H1 (cell line): ENCODE data around the gene TGM2. TPM values are rescaled to one million over a fixed set of nuclear protein-coding genes. Genes with fewer than 3 reads are reported as not detected.

Experiments used
- CTCF ChIA-PET: fragments of 300-600 bp; sonication (Branson Sonifier 250); formaldehyde crosslinking; loops from one replicate; lab custom pipeline; 2021; ENCODE audit not compliant: partially characterized antibody; lab: Charles Lee
- POLR2A ChIA-PET: fragments of 300-600 bp; sonication (Branson Sonifier 250); formaldehyde crosslinking; loops from one replicate; lab custom pipeline; 2021; ENCODE audit warnings: inconsistent platforms; ENCODE audit not compliant: partially characterized antibody; lab: Charles Lee
- DNase-seq, 2 experiments: peaks; one replicate each; pipeline versions ENCODE4 v3.0.0 to v3.0.0-alpha.2; 2010 to 2022; ENCODE audit warnings: low spot score in 2 of 2, low read depth in 1 of 2, mixed read lengths in 1 of 2
- FAIRE-seq: peaks from 2 replicates; lab custom pipeline; 2011; peaks lifted over from hg19 to GRCh38; lab: Jason Lieb, UNC
- H2AFZ ChIP-seq: 2 replicates; pipeline ENCODE4 v1.8.1; 2012; ENCODE audit warnings: low read length, inconsistent platforms
- H2AK5ac ChIP-seq: 2 replicates; pipeline ENCODE4 v1.6.1; 2013; ENCODE audit warnings: low read depth, low read length
- H2BK120ac ChIP-seq: replicated peaks from 2 replicates; pipeline ENCODE3; 2013; ENCODE audit warnings: low read depth, low read length, inconsistent platforms
- H2BK12ac ChIP-seq: 2 replicates; pipeline ENCODE4 v1.6.1; 2013; ENCODE audit warnings: low read depth, low read length
- H2BK15ac ChIP-seq: 2 replicates; pipeline ENCODE4 v1.6.1; 2013; ENCODE audit warnings: low read length
- H2BK20ac ChIP-seq: 2 replicates; pipeline ENCODE4 v1.6.1; 2013; ENCODE audit warnings: low read length
- H2BK5ac ChIP-seq: 2 replicates; pipeline ENCODE4 v1.6.1; 2013; ENCODE audit warnings: low read depth, low read length
- H3K14ac ChIP-seq: 2 replicates; pipeline ENCODE4 v1.6.1; 2013; ENCODE audit warnings: inconsistent platforms; ENCODE audit not compliant: insufficient read length
- H3K18ac ChIP-seq: 2 replicates; pipeline ENCODE4 v1.6.1; 2013; ENCODE audit warnings: low read length; ENCODE audit errors: extremely low read depth
- H3K23ac ChIP-seq: 2 replicates; pipeline ENCODE4 v1.6.1; 2013; ENCODE audit warnings: inconsistent platforms; ENCODE audit not compliant: insufficient read length
- H3K23me2 ChIP-seq: 2 replicates; pipeline ENCODE4 v1.6.1; 2013; ENCODE audit warnings: low read depth, low read length
- H3K27ac ChIP-seq: 2 replicates; pipeline ENCODE4 v1.6.1; 2011; ENCODE audit warnings: low read depth, low read length, inconsistent platforms
- H3K27me3 ChIP-seq, 4 experiments: replicated peaks in 1 of 4; 1 replicate in 1 of 4; 2 replicates in 3 of 4; pipeline versions ENCODE4 v1.6.1 to v1.8.1; 2011 to 2013; ENCODE audit warnings: low read length in 3 of 4, mild to moderate bottlenecking in 3 of 4, inconsistent platforms in 2 of 4, mixed read lengths in 2 of 4, moderate library complexity in 1 of 4; ENCODE audit not compliant: control insufficient read depth in 3 of 4, insufficient read depth in 3 of 4; ENCODE audit errors: extremely low read depth in 1 of 4
- H3K36me3 ChIP-seq, 4 experiments: 2 replicates each; pipeline versions ENCODE4 v1.6.1 to v1.8.1; 2011 to 2013; ENCODE audit warnings: mild to moderate bottlenecking in 4 of 4, low read length in 3 of 4, moderate library complexity in 2 of 4, control low read depth in 1 of 4, inconsistent platforms in 1 of 4; ENCODE audit not compliant: insufficient read depth in 4 of 4, control insufficient read depth in 2 of 4
- H3K4ac ChIP-seq: replicated peaks from 2 replicates; pipeline ENCODE3; 2013; ENCODE audit warnings: low read length, low read depth, mixed read lengths, inconsistent platforms; ENCODE audit not compliant: insufficient read length
- H3K4me1 ChIP-seq, 4 experiments: replicated peaks in 1 of 4; 1 replicate in 1 of 4; 2 replicates in 3 of 4; pipeline versions ENCODE4 v1.6.1 to v1.8.1; 2011 to 2013; ENCODE audit warnings: low read length in 3 of 4, inconsistent platforms in 2 of 4, mixed read lengths in 1 of 4; ENCODE audit not compliant: insufficient read depth in 4 of 4, control insufficient read depth in 3 of 4
- H3K4me2 ChIP-seq, 2 experiments: 2 replicates each; pipeline versions ENCODE4 v1.6.1 to v1.8.1; 2011 to 2013; ENCODE audit warnings: low read depth in 2 of 2, low read length in 2 of 2, control low read depth in 1 of 2, inconsistent platforms in 1 of 2, mild to moderate bottlenecking in 1 of 2; ENCODE audit not compliant: insufficient read depth in 1 of 2
- H3K4me3 ChIP-seq, 4 experiments: fragments of 200-600, 300-600 bp in 1 of 4; sonication (generic), shearing (Covaris generic), sonication (Bioruptor Twin) in 1 of 4; 2 replicates each; pipeline versions ENCODE4 v1.5.1 to v1.8.1; 2011 to 2016; ENCODE audit warnings: low read length in 4 of 4, low read depth in 3 of 4, control low read depth in 2 of 4, inconsistent platforms in 2 of 4, mild to moderate bottlenecking in 2 of 4, mixed read lengths in 1 of 4, moderate library complexity in 1 of 4; ENCODE audit not compliant: insufficient read depth in 2 of 4; ENCODE audit errors: extremely low read depth in 1 of 4
- H3K56ac ChIP-seq: replicated peaks from 2 replicates; pipeline ENCODE3; 2013; ENCODE audit warnings: low read depth, mild to moderate bottlenecking, mixed read lengths, low read length, inconsistent platforms; ENCODE audit not compliant: insufficient read length
- H3K79me1 ChIP-seq: 2 replicates; pipeline ENCODE4 v1.6.1; 2013; ENCODE audit warnings: low read depth, low read length, control low read depth
- H3K79me2 ChIP-seq, 2 experiments: 2 replicates each; pipeline versions ENCODE4 v1.6.1 to v1.8.1; 2012 to 2013; ENCODE audit warnings: low read length in 2 of 2, mild to moderate bottlenecking in 2 of 2, inconsistent platforms in 1 of 2; ENCODE audit not compliant: insufficient read depth in 2 of 2, control insufficient read depth in 1 of 2
- H3K9ac ChIP-seq, 4 experiments: replicated peaks in 1 of 4; 1 replicate in 1 of 4; 2 replicates in 3 of 4; pipeline versions ENCODE4 v1.6.1 to v1.8.1; 2011 to 2013; ENCODE audit warnings: low read depth in 3 of 4, low read length in 3 of 4, control low read depth in 2 of 4, mild to moderate bottlenecking in 2 of 4, moderate library complexity in 2 of 4, inconsistent platforms in 1 of 4; ENCODE audit errors: extremely low read depth in 1 of 4
- H3K9me3 ChIP-seq, 2 experiments: 2 replicates each; pipeline versions ENCODE4 v1.6.1 to v1.8.1; 2012 to 2013; ENCODE audit warnings: mild to moderate bottlenecking in 2 of 2, moderate library complexity in 2 of 2, control low read depth in 1 of 2, inconsistent platforms in 1 of 2, low read depth in 1 of 2, low read length in 1 of 2, mixed read lengths in 1 of 2; ENCODE audit not compliant: insufficient read depth in 2 of 2
- H4K20me1 ChIP-seq, 2 experiments: replicated peaks in 1 of 2; 2 replicates each; pipeline versions ENCODE3 to v1.8.1; 2011 to 2013; ENCODE audit warnings: inconsistent platforms in 2 of 2, low read length in 2 of 2, mild to moderate bottlenecking in 1 of 2; ENCODE audit not compliant: insufficient read depth in 2 of 2, control insufficient read depth in 1 of 2
- H4K5ac ChIP-seq: 2 replicates; pipeline ENCODE4 v1.6.1; 2013; ENCODE audit warnings: low read length, low read depth, mixed read lengths, inconsistent platforms; ENCODE audit not compliant: insufficient read length
- H4K8ac ChIP-seq: 2 replicates; pipeline ENCODE4 v1.8.0; 2013; ENCODE audit warnings: mild to moderate bottlenecking, moderate library complexity, low read length, inconsistent platforms; ENCODE audit not compliant: insufficient read depth; ENCODE audit errors: extremely low read depth
- H4K91ac ChIP-seq: replicated peaks from 2 replicates; pipeline ENCODE3; 2013; ENCODE audit warnings: low read length, mixed read lengths, inconsistent platforms; ENCODE audit not compliant: insufficient read length
- BCL11A ChIP-seq, 2 experiments: IDR thresholded peaks; one replicate each; pipeline ENCODE4 v1.6.1; 2011; ENCODE audit warnings: low read depth in 2 of 2, low read length in 2 of 2, mild to moderate bottlenecking in 2 of 2
- JUN ChIP-seq: IDR thresholded peaks from 2 replicates; pipeline ENCODE4 v1.6.1; 2011; ENCODE audit warnings: low read depth, mild to moderate bottlenecking, improper control_type of control experiment, low read length
- KDM5A ChIP-seq: fragments of 200-600 bp; IDR thresholded peaks from 2 replicates; pipeline ENCODE4 v1.7.1; 2012; ENCODE audit warnings: mild to moderate bottlenecking, low read length, inconsistent platforms, mixed read lengths
- RAD21 ChIP-seq, 2 experiments: IDR thresholded peaks in 1 of 2; conservative IDR thresholded peaks in 1 of 2; 2 replicates each; pipeline ENCODE4 v1.6.1; 2011; ENCODE audit warnings: low read depth in 2 of 2, low read length in 2 of 2, improper control_type of control experiment in 1 of 2, inconsistent platforms in 1 of 2, mild to moderate bottlenecking in 1 of 2, moderate library complexity in 1 of 2
- RFX5 ChIP-seq: IDR thresholded peaks from 2 replicates; pipeline ENCODE4 v1.6.1; 2011; ENCODE audit warnings: low read depth, low read length, improper control_type of control experiment, borderline replicate concordance
- SIRT6 ChIP-seq: IDR thresholded peaks from one replicate; pipeline ENCODE4 v1.7.1; 2012; ENCODE audit warnings: low read length, inconsistent platforms
- SP1 ChIP-seq: IDR thresholded peaks from 2 replicates; pipeline ENCODE4 v1.6.1; 2011; ENCODE audit warnings: low read depth, low read length
- ZNF274 ChIP-seq: IDR thresholded peaks from 2 replicates; pipeline ENCODE4 v1.7.0; 2012; ENCODE audit warnings: low read length, borderline replicate concordance; ENCODE audit errors: extremely low read depth
- WGBS, 2 experiments: shearing (Covaris generic) in 1 of 2; methylation state at CpG; one replicate each; pipeline versions ENCODE4 v1.1.6 to v1.1.7; 2013 to 2015; ENCODE audit warnings: low lambda C conversion rate in 2 of 2, mixed read lengths in 2 of 2, inconsistent platforms in 1 of 2, low coverage in 1 of 2, missing lambda C conversion rate in 1 of 2; ENCODE audit not compliant: insufficient replicate concordance in 2 of 2, insufficient coverage in 1 of 2, insufficient read length in 1 of 2; ENCODE audit errors: extremely low coverage in 1 of 2, missing lambda C conversion rate in 1 of 2; 5-methylcytosine and 5-hydroxymethylcytosine counted together
- polyA plus RNA-seq, 7 experiments: library from polyadenylated mRNA; depleted of rRNA in 3 of 7; stranded (reverse) in 5 of 7; unstranded in 2 of 7; fragments of >200 nt in 5 of 7; fragments of 200-250 nt in 2 of 7; gene quantifications; 1 replicate in 5 of 7; 2 replicates in 1 of 7; 4 replicates in 1 of 7; pipeline versions ENCODE4 v1.2.1 to v1.2.3, GENCODE V29; 2011 to 2013; ENCODE audit warnings: missing spikeins in 2 of 7, mixed read lengths in 2 of 7
- total RNA-seq: library from RNA; stranded (reverse); fragmentation: NEBNext Ultra II Directional; extraction: Animal tissue kit (Norgen Biotek cat#: 25700); gene quantifications from 2 replicates; pipeline ENCODE4 v1.2.1, GENCODE V29; 2021
- TF ChIP-seq, protein P1 (sequence below): IDR thresholded peaks from 2 replicates; pipeline ENCODE4 v1.6.1; 2012; ENCODE audit warnings: inconsistent platforms
- TF ChIP-seq, protein P2 (sequence below): IDR thresholded peaks from 2 replicates; pipeline ENCODE4 v1.6.1; 2012; ENCODE audit warnings: low read length, inconsistent platforms

The TGM2 gene
- total and polyA plus RNA-seq, 2 of the 8 experiments (the other 6 are each of a cell fraction or from before 2014, with no cell fraction given) = 0.86 to 1.0 TPM

DNA sequence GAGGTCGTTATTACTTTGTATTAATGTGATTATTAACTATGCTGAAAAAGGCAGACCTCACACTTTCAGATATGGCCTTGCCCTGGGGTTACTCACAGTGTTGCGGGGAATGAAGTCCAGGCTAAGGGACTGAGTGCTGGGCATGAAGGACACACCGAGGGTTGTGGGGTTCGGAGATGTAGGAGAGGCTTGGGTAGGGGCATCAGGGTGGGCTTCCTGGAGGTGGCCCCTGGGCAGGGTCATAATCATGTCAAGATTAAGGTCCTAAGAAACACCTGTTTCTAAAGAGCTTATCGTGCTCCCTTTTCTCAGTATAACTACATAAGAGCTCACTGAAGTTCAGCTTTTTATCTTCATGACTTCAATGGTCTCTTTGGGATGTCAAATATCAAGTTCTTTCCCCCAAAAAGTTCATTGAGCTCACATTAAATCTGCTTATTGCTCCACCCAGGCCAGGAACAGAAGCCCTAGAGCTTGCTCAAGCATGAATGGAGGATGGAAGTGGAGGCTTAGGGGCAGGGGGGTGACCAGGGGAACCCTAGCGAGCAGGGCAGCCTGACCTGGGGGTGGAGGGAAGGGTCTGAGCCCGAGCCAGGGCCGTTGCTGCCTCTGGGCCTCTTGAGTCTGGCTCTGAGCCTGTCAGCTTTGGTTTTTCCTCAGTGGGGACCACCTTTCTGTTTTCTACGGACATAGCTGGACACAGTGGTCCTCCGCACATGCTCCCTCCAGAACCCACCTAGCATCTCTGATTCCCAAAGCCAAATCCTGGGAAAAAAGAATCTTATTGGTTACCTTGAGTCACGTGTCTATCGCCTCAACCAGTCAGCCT lies 37.3 kb upstream of the TGM2 start:
- Histone ChIP-seq H4K91ac (no peak overlapping the region), H3K79me2 (no peaks in the 10 kb centered on the region), H3K9ac (no peak overlapping the region), H3K18ac (no peak overlapping the region), H3K4me1 (no peaks in the 10 kb centered on the region), H3K27me3 (no peaks in the 10 kb centered on the region), H2AFZ (no peak overlapping the region), H3K23ac (no peak overlapping the region), H2AK5ac (no peak overlapping the region), H4K8ac (no peak overlapping the region), H3K14ac (no peak overlapping the region), H2BK5ac (no peak overlapping the region), H3K4me3 (no peak overlapping the region), H2BK12ac (no peak overlapping the region), H2BK20ac (no peak overlapping the region), H3K4ac (no peak overlapping the region), H2BK15ac (no peak overlapping the region), H3K36me3 (no peaks in the 10 kb centered on the region), H3K79me1 (no peaks in the 10 kb centered on the region), H4K5ac (no peak overlapping the region), H3K9me3 (no peaks in the 10 kb centered on the region), H3K4me2 (no peak overlapping the region), H3K56ac (no peak overlapping the region), H3K23me2 (no peaks in the 10 kb centered on the region), H3K27ac (no peak overlapping the region), H4K20me1 (no peaks in the 10 kb centered on the region), H2BK120ac (no peak overlapping the region)
- ChIA-PET CTCF (interaction anchor here (0.6 to 3.5 kb wide), 11 partner anchors 9 to 145 kb away, joined by 3 to 22 read pairs (median 4); partner anchors contain the start of gene TGM2), POLR2A (no interaction called here)
- no peak for FAIRE-seq
- WGBS, 2 experiments = 89% methylated on average over 12 of the region's 12 CpGs; no CpG with 5 or more reads in 1 of the 2 experiments
- DNase-seq = no peak
- no peak for TF ChIP-seq BCL11A (IDR thresholded peaks at IDR 0.05; ENCODE audit: low read depth in 2 of 2, low read length in 2 of 2)
- TF ChIP-seq, protein P1, sequence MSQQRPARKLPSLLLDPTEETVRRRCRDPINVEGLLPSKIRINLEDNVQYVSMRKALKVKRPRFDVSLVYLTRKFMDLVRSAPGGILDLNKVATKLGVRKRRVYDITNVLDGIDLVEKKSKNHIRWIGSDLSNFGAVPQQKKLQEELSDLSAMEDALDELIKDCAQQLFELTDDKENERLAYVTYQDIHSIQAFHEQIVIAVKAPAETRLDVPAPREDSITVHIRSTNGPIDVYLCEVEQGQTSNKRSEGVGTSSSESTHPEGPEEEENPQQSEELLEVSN = no peak
- TF ChIP-seq JUN = no peak
- no peak for TF ChIP-seq SIRT6
- TF ChIP-seq KDM5A = no peak
- TF ChIP-seq RAD21 (IDR thresholded peaks at IDR 0.05 in 1 of 2, conservative IDR thresholded peaks at IDR 0.05 in 1 of 2; ENCODE audit: low read depth in 2 of 2, low read length in 2 of 2) = no peak
- no peak for TF ChIP-seq SP1
- TF ChIP-seq RFX5 = no peak
- TF ChIP-seq, protein P2, sequence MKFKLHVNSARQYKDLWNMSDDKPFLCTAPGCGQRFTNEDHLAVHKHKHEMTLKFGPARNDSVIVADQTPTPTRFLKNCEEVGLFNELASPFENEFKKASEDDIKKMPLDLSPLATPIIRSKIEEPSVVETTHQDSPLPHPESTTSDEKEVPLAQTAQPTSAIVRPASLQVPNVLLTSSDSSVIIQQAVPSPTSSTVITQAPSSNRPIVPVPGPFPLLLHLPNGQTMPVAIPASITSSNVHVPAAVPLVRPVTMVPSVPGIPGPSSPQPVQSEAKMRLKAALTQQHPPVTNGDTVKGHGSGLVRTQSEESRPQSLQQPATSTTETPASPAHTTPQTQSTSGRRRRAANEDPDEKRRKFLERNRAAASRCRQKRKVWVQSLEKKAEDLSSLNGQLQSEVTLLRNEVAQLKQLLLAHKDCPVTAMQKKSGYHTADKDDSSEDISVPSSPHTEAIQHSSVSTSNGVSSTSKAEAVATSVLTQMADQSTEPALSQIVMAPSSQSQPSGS = no peak
- TF ChIP-seq ZNF274 = no peak
